ENCODE data around the gene LRBA. TPM values are rescaled to one million over a fixed set of nuclear protein-coding genes. Genes with fewer than 3 reads are reported as not detected.
"Not testable (repeated sequence)": the region's sequence is repeated elsewhere in the genome, so short reads cannot be mapped to it uniquely, and the experiment has no call there.

Gene LRBA
- total and polyA plus RNA-seq, 8 donors, result 7.3 to 156 (median 73.9) TPM

DNA sequence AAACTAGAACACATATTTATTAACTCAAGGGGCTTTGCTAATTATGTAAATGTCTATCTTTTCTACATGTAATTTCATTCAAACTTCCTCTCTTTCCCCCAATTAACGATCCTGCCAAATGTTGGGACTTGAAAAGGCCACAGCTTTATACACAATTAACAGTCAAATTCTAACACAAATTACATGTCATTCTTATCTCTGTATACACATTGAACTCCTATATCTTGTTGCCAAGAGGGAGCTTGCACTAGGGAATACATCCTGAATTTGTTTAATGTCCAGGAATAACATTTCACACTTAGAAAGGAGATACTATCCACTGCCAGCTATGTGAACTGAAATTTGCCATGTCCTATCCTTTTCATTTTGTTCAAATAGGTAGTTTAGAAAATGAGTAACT, 472.0 kb downstream of the LRBA start:
- Histone ChIP-seq H3K36me3 (no peaks in the 10 kb centered on the region), H3K9me3 (no peaks in the 10 kb centered on the region), H3K27me3 (no peaks in the 10 kb centered on the region), H3K4me3 (no peak overlapping the region), H3K4me1 (no peaks in the 10 kb centered on the region), H3K27ac (no peak overlapping the region)
- intact Hi-C loops (cut with DNase I; ENCODE audit: low total_unique reads), result no loop called here
- WGBS, 5 donors, result 17 to 52% (median 34%) methylated on average over 1 of the region's 1 CpG
- DNase-seq, result no peak
- TF ChIP-seq POLR2AphosphoS5 (IDR thresholded peaks at IDR 0.05) (no peak), POLR2A (IDR thresholded peaks at IDR 0.05) (no peak), EP300 (IDR thresholded peaks at IDR 0.05) (no peak)
- TF ChIP-seq, protein P1, sequence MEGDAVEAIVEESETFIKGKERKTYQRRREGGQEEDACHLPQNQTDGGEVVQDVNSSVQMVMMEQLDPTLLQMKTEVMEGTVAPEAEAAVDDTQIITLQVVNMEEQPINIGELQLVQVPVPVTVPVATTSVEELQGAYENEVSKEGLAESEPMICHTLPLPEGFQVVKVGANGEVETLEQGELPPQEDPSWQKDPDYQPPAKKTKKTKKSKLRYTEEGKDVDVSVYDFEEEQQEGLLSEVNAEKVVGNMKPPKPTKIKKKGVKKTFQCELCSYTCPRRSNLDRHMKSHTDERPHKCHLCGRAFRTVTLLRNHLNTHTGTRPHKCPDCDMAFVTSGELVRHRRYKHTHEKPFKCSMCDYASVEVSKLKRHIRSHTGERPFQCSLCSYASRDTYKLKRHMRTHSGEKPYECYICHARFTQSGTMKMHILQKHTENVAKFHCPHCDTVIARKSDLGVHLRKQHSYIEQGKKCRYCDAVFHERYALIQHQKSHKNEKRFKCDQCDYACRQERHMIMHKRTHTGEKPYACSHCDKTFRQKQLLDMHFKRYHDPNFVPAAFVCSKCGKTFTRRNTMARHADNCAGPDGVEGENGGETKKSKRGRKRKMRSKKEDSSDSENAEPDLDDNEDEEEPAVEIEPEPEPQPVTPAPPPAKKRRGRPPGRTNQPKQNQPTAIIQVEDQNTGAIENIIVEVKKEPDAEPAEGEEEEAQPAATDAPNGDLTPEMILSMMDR (IDR thresholded peaks at IDR 0.05), result no peak

DNA sequence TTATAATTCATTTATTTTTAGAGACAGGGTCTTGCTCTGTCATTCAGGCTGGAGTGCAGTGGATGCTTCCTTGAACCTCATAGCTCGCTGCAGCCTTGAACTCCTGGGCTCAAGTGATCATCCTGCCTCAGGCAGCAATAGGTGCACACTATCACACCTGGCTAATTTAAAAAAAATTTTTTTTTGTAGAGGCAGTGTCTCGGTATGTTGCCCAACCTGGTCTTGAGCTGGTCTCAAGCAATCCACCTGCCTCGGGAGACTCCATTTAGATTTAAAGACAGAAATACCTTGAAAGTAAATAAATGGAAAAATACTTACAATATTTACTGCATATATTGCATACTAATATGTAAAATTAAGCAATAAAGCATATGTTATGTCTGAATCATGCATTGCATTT, 473.4 kb downstream of the LRBA start:
- no peaks in the 10 kb centered on the region for H3K9me3 ChIP-seq
- no peaks in the 10 kb centered on the region for H3K27me3 ChIP-seq
- no peak for DNase-seq
- H3K36me3 ChIP-seq, result no peaks in the 10 kb centered on the region
- no peak overlapping the region for H3K27ac ChIP-seq
- WGBS, 5 donors, result 92 to 97% (median 96%) methylated on average over 3 of the region's 3 CpGs
- intact Hi-C loops (cut with DNase I; ENCODE audit: low total_unique reads), result no loop called here
- H3K4me1 ChIP-seq, result no peaks in the 10 kb centered on the region
- TF ChIP-seq POLR2A (IDR thresholded peaks at IDR 0.05), result no peak
- no peak for TF ChIP-seq POLR2AphosphoS5 (IDR thresholded peaks at IDR 0.05)
- TF ChIP-seq, protein P1 (IDR thresholded peaks at IDR 0.05), result no peak
- no peak for TF ChIP-seq EP300 (IDR thresholded peaks at IDR 0.05)
- H3K4me3 ChIP-seq, result no peak overlapping the region

DNA sequence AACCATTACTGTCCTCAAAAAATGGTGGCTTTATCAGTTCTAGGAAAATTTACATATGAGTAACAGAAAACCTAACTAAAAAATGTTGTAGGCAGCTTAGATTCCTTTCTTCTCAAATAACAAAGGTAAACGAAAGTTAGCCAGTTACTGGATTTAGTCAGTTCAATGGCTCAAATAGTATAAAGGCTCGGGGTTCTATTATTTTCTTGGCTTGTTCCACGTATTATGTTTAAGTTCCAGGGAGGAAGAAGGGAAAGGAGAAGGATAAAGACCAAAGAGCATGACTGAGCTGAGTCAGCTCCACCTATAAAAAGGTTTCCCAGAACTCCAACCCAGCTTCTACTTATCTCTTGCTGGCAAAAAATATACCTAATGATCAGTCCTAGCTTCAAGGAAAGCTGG, 474.1 kb downstream of the LRBA start:
- WGBS, 5 donors, result 57 to 72% (median 63%) methylated on average over 3 of the region's 3 CpGs

DNA sequence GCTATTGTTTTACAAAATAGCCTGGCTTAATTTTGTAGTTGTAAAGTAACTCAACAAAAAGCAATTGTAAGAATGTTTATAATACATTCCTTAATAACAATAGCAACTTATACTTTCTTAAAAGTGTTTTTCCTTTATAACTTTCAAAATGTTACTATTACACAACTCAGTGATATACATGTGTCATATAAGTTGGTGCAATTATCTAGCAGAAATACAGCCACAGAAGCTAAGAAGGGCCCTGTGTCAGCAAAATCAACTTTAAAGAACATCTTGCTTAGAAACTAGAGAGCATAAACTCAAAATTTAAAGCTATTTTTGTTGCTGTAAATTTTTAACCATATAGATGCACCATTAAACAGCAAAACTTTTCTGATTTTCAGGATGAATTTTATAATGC, 474.5 kb downstream of the LRBA start:
- TF ChIP-seq POLR2A (IDR thresholded peaks at IDR 0.05), result no peak
- TF ChIP-seq, protein P1 (IDR thresholded peaks at IDR 0.05), result no peak
- no peak for TF ChIP-seq EP300 (IDR thresholded peaks at IDR 0.05)
- TF ChIP-seq POLR2AphosphoS5 (IDR thresholded peaks at IDR 0.05), result no peak
- no peak overlapping the region for H3K4me3 ChIP-seq
- H3K27me3 ChIP-seq, result no peaks in the 10 kb centered on the region
- intact Hi-C loops (cut with DNase I; ENCODE audit: low total_unique reads), result no loop called here
- no peaks in the 10 kb centered on the region for H3K4me1 ChIP-seq
- no peaks in the 10 kb centered on the region for H3K36me3 ChIP-seq
- DNase-seq, result no peak
- H3K27ac ChIP-seq, result no peak overlapping the region
- H3K9me3 ChIP-seq, result no peaks in the 10 kb centered on the region

More for the DNA sequence above, 474.1 kb downstream of the LRBA start:
- Histone ChIP-seq H3K9me3 (no peaks in the 10 kb centered on the region), H3K36me3 (no peaks in the 10 kb centered on the region), H3K4me1 (no peaks in the 10 kb centered on the region), H3K27ac (no peak overlapping the region), H3K4me3 (no peak overlapping the region), H3K27me3 (no peaks in the 10 kb centered on the region)
- TF ChIP-seq POLR2A (IDR thresholded peaks at IDR 0.05), result no peak
- TF ChIP-seq, protein P1 (IDR thresholded peaks at IDR 0.05), result no peak
- TF ChIP-seq POLR2AphosphoS5 (IDR thresholded peaks at IDR 0.05), result no peak
- no peak for TF ChIP-seq EP300 (IDR thresholded peaks at IDR 0.05)
- no peak for DNase-seq
- intact Hi-C loops (cut with DNase I; ENCODE audit: low total_unique reads), result no loop called here

DNA sequence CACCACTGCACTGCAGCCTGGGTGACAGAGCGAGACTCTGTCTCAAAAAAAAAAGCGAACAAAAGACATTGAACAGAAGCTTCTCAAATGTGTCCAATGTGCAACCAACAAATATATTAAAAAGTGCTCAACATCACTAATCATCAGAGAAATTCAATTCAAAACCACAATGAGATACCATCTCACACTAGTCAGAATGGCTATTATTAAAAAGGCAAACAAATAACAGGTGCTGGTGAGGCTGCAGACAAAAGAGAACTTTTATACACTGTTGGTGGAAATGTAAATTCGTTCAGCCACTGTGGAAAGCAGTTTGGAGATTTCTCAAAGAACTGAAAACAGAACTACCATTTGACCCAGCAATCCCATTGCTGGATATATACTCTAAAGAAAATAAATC, 477.2 kb downstream of the LRBA start:
- H3K9me3 ChIP-seq; H3K4me3 ChIP-seq; DNase-seq; intact Hi-C loops (cut with DNase I; ENCODE audit: low total_unique reads); H3K27me3 ChIP-seq; H3K36me3 ChIP-seq; H3K4me1 ChIP-seq; H3K27ac ChIP-seq: not testable (repeated sequence)
- 92 to 98% (median 93%) methylated on average over 3 of the region's 3 CpGs for WGBS, 5 donors

Measured in stomach (tissue), 9 donors.